Activated CD8-positive, alpha-beta memory T cell treated with anti-CD3 and anti-CD28 coated beads, Interleukin-2, amount 50 U/mL, for 24 hours (primary cell): ENCODE data around the gene MLXIP.
A peak's percentile ranks its signal among the peaks of the same experiment; 100 is the strongest.
"Not testable (repeated sequence)": the region's sequence is repeated elsewhere in the genome, so short reads cannot be mapped to it uniquely, and the experiment has no call there.

Experiments
- DNase-seq: peaks from one replicate; pipeline ENCODE4 v3.0.0-alpha.2; 2020; ENCODE audit errors: extremely low read depth

Gene MLXIP

DNA sequence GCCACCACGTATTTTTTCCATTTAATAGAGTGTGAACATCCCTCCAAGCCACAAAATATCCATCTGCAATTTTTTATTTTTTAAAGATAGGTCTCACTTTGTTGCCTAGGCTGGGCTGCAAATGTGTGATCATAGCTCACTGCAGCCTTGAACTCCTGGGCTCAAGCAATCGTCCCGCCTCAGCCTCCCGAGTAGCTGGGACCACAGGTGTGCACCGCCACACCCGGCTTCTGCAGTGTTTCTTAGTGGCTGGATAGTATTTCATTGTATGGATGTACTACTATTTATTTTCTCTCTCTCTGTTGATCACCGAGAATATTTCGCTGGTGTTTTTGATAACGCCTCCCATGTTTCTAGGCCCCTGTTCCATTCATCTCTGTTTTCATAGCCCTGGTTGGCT is 17.5 kb downstream of the MLXIP start:
- DNase-seq, result no peak

DNA sequence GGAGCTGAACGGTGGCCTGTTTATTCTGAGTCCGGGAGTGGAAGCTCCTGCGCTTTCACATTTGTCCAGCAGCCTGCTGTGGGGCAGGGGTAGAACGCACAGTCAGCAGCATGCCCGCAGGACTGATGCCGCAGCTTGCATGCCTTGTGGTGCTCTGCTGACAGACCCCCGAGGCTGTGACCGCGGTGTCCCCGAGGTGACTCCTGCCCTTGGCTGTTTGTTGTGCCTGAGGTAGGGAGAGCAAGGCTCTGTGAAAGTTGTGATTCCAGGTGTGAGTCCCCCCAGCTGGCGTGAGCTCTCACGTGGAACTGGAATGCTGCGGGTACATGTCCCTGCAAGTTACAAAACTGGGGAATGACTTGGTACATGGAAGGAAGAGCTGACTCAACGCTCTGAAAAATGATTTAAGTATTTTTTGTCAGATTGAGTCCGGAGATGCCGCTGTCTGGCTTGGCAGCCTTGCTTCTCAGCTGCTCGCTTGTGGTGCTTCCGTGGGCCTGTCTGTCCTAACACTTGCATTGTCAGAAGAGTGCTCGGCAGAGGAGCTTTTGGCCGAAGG is 18.1 kb downstream of the MLXIP start:
- DNase-seq, result no peak

DNA sequence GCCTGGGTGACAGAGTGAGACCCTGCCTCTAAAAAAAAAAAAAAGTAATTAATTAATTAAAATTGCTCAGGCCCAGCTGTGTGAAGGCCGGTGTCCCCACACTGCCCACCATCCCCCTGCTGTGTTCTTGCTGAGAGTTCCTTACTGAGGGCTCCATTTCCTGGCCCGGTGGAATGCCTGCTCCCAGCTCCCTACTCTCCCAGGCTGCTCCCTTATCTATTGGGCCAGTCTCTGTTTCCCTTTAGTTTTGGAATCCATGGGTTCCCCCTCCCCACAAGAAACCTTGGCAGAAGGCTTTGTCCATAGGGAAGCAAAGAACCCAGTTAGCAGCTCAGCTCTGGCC is 19.0 kb downstream of the MLXIP start:
- no peak for DNase-seq

DNA sequence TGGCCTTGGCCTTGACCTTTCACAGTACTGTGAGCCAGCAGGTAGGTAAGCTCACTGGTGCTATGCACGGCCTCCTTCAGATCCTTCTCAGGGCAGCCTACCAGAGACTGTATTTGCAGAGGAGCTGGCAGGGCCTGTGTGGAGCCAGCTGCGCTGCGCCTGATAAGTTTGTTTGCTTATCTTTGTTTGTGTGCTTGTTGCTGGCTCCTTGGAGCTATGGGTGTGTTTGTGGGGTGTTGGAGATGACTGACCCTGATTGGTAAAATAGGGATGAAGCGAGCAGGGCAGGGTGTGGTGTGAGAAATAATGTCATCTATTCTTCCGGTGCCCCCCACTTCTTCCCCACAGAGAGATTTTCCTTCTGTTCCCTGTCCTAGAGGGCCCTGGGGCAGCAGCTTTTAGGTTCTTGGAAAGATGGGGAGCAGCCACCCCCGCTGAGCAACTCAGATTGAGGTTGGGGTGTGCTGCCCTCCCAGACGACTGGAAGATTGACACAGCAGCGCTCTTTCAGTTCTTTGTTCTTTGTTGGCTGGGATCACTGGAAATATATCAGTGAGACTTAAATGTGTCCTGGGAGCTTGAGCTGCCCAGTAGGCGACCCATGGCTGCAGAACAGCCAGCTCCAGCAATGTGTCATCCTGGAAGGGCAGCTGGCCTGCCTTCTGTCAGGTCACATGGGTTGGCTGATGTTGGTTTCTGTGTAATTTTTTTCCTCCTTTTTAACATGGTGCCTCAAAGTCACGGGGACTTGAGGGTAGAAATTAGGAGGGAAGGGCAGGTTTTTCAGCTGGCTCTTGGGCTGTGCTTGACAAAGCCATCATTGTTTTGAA is 19.6 kb downstream of the MLXIP start:
- no peak for DNase-seq

- DNase-seq, result no peak
Observed at GRCh38 chr12:122099280-122099749, 20.8 kb downstream of the MLXIP start.

DNA sequence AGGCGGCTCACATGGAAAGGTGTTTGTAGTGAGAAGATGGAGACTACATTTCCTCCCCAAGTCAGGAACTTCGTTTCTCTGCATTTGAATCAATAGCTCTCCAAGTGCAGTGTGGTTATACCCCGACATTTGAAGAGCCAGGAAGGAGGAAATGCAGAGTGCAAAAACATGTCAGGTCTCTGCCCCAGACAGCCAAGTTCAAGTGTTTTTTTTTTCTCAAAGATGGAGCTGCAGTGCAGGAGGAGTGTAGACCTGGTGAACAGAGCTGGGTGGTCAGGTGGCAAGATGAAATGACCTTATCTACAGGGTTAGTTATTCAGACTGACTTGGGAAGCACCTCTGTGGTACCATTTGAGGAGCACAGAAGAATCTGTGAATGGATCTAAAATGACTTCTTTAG is 21.3 kb downstream of the MLXIP start:
- no peak for DNase-seq

DNA sequence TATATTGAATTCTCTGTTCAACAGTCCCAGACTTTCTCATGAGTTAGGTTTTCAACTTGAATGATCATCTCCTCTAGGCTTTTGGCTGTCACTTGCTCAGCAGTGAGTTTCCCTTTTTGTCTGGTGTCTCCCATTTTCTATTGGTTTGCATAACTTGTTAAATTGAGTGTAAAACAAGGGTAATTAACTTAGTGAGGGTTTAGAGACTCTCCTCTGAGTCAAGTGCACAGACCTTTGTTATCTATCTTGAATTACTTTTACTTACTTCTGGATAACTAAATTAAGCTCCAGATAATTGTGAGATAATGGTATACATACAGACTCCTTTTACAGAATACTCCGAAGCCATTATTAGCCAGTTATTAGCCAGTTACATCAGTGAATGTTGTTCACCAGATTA is 22.0 kb downstream of the MLXIP start:
- no peak for DNase-seq

DNA sequence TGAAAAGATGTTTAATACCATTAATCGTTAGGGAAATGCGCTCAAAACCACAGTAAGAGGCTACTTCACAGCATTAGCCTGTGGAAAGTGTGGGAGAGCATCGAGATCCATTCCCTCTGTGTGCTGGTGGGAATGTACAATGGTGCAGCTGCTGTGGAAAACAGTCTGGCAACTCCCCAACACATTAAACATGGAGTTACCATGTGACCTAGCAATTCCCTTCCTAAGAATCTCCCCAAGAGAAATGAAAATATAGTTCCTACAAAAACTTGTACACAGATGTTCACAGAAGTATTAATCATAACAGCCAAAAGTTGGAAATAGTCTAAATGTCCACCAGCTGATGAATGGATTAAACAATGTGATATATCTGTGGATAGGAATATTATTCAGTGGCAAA is 23.8 kb downstream of the MLXIP start:
- DNase-seq, result no peak

DNA sequence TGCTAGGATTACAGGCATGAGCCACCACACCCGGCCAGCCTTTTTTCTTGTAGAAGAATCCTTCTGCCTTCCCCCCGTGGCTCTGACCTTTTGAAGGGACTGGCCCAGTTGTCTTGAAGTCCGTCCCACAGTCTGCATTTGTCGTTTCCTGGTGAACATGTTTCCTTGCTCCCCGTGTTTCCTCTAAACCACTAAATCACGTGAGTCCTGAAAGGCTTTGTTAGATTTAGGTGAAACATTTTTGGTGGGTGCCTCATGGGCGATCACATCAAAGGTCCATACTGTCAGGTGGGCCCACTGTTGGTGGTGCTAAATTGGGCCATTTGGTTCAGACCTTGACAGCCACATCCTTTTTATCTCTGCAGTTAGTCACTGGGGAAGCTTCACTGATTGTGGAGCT is 26.3 kb downstream of the MLXIP start:
- DNase-seq, result no peak

DNA sequence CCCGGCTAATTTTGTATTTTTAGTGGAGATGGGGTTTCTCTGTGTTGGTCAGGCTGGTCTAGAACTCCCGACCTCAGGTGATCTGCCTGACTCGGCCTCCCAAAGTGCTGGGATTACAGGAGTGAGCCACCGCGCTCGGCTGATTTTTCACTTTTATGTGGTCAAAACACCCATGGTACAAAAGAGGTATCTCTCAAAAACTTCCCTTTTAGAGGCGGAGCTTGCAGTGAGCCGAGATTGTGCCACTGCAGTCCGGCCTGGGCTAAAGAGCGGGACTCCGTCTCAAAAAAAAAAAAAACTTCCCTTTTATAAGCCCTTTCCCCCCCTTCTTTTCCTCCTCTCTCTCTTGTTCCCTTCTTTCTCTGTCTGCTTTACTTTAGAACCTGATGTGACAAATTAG is 26.9 kb downstream of the MLXIP start:
- DNase-seq, result not testable (repeated sequence)

DNA sequence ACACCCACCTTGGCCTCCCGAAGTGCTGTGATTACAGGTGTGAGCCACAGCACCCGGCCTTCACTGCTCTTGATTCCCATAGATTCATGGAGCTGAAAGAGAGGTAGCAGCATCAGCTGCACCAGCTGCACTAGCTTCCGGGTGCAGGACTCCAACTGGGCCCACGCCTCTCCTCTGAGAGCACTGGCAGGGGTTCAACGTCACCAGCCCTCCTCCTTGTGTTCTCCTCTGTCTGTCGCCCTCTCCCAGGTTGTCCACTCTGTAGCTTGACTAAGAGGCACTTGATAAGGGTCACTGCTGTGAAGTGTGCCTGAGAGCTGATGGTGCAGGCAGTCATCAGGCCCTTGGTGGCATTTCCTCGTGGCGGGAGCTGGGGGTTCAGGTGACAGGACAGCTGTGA is 28.3 kb downstream of the MLXIP start:
- DNase-seq, result no peak

- DNase-seq, result no peak
Observed at GRCh38 chr12:122107261-122107660, 28.7 kb downstream of the MLXIP start.

DNA sequence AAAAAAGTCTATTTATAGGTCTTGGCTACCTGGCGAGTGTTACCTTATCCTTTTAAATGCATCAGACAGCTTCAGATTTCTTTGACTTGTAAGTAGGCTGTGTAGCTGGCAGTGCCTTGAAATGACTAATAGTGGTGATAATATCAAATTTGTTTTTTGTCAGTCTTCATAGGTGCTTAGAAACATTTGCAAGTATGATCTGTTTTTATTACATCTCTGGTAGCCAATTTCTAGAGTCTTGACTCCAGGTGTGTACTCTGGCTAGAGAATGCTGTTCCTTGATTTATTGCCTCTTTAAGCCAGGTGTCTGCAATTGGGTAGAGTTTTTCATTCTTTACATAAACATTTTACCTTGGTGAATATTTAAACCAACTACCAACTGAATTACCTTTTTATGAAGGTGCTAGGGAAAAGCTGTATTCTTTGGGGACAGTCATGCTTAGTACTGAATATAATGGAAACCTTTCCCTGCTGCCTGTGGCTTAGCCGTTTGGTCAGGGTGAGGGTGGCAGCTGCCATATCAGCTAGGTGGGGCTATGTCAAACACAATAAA is 32.6 kb downstream of the MLXIP start:
- no peak for DNase-seq

- DNase-seq, result no peak
Observed at GRCh38 chr12:122116707-122117535, 38.4 kb downstream of the MLXIP start.

DNA sequence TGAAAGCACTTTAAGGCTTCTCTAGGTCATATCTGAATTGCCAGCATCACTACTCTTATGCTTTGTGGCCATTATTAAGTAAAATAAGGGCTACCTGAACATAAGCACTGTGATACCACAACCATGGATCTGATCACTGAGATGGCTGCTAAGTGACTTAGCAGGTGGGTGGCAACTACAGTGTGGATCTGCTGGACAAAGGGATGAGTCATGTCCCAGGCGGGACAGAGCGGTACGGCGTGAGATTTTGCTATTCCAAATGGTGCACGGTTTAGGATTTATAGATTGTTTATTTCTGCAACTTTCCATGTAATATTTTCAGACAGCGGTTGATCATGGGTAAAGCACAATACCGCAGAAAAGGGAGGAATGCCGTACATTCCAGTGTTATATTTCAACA is 39.4 kb downstream of the MLXIP start:
- DNase-seq, result no peak

DNA sequence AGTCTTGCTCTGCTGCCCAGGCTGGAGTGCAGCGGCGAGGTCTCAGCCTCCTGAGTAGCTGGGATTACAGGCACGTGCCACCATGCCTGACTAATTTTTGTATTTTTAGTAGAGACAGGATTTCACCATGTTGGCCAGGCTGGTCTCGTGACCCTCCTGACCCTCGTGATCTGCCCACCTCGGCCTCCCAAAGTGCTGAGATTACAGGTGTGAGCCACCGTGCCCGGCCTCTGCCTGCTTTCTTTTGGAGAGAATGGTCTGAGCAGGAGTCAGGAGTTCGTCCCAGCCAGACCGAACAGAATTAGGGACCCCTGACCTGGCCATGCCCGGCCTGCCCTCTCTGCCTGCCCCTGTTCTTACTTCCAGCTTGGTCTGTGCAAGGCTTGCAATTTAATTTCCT is 42.8 kb downstream of the MLXIP start:
- DNase-seq, result not testable (repeated sequence)

DNA sequence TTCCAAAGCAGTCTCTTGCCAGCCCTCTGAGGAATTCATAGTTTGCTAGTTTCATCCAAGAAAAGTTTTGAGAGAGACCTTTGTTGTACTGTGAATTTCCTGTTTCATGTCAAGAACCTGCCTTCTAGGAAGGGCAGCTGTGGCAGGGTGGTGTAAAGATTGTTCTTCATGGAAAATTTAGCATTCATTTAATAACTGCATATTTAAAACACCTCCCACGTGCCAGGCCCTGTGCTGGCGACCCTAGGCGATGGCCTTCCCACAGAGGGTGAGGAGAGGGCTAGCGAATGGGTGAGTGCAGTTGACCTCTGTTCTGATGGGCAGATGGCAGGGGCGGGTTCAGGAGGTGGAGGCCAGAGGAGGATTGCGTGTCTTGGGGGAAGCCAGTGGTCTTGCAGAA is 43.2 kb downstream of the MLXIP start:
- no peak for DNase-seq

DNA sequence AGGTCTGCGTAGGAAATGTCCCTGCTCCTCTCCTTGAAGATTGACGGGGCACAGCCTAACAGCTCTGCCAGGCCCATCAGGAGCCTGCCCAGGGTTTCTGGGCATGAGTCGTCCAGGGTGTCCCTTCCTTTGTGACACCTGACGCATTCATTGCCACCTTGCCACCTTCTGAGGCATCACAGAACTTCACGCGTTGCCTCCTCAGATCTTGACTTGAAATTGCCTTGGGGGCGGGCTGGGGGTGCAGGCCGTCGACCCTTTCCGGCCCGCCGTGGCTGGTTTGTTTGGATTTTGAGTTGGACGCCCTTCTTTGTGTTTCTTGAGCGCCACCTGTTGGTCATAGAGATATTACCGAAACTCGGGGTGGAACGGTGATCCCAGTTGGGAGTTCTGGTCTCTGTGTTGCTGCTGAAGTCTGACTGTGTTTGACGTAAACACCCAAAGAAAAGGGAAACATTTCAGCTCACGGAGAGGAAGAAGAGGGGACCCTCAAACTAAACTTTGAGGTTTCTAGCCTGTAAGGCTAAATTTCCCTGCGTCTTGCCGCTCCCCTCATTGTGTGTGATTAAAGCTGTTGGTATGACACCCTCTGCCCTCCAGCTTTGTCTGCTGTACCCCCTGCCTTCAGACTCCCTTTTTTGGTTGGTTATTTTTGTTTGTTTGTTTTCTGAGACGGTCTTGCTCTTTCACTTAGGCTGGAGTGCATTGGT is 44.6 kb downstream of the MLXIP start:
- peak; percentile 31 for DNase-seq

GRCh38 chr12:122123761-122124145 is 45.2 kb downstream of the MLXIP start:
- no peak for DNase-seq

GRCh38 chr12:122124370-122124769 is 45.8 kb downstream of the MLXIP start:
- no peak for DNase-seq

DNA sequence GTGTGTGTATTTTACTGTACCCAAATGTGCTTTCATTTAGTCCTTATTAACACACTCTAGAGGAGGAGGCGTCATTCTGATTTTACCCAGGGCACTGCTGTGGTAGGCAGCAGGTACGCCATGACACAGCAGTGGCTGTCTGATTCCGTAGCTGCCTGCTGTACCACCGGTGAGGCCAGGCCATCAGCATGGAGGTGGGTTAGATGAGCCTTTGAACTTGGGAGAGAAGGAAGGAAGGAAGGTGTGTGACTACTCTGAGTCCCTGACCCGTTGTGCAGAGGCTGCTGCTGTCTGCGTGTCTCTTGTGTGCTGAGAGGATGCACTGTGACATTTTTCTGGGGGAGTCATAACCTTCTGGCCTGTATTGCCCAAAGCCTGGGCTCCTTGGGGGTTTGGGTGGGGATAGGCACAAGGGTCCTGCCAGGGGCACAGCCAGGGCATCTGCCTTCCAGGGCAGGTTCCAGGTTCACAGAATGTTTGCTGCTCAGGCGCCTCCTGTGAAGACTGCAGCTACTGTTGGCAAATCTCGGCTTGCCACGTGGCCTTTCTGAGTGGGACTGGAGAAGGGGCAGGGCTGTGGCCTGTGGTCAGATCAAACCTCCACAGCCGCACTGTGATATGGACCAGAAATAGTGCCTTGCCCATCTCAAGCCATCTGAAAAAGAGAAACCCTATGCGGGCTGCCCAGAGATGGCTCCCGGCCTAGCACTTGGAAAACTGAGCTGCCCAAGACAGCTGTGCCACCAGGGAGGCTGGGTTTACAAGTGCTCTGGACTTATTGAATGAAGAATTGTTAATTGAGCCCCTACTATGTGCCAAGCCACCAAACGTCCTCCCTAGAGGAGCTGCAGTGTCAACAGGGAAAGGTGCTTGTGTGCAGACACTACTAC is 47.1 kb downstream of the MLXIP start:
- no peak for DNase-seq
